ENCODE measurements around the gene TOR4A.
A peak's percentile ranks its signal among the peaks of the same experiment; 100 is the strongest.
"Not testable (repeated sequence)": the region's sequence is repeated elsewhere in the genome, so short reads cannot be mapped to it uniquely, and the experiment has no call there.

Gene TOR4A

DNA sequence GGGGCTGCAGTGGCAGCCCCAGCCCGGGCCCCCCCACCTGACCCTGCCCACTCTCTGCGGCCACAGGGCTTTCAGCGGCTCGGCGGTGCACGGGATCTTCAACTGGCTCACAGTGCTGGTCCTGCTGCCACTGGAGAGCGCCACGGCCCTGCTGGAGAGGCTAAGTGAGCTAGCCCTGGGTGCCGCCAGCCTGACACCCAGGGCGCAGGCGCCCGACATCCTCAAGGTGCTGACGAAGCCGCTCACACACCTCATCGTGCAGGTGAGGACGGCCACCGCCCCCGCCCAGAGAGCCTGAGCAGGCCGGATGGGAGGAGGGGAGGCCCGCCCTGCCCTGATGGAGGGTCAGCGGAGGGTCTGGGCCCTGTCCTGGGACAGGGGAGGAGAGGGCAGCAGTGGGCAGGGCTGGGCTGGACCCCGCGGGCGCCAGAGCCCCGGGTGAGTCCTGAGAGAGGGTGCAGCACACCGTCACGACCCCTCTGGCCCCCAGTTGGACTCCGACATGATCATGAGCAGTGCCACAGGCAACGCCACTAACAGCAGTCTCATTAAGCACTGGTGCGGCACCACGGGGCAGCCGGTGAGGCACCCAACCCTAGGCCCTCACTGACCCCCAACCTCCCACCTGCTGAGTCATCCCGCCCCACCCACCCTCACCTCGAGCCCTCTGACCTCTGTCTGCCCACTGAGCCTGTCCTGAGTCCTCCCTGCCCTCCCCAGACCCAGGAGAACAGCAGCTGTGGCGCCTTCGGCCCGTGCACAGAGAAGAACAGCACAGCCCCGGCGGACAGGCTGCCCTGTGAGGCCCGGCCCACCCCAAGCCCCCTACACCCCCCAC, 44.2 kb upstream of the TOR4A start:
- no peak overlapping the region for H3K27ac ChIP-seq (ENCODE audit: low read depth, low read length)
- no peaks in the 10 kb centered on the region for H3K36me3 ChIP-seq (ENCODE audit: insufficient read depth, low read length)
- no peaks in the 10 kb centered on the region for H3K27me3 ChIP-seq (ENCODE audit: insufficient read depth, low read length)
- peaks cover 6% of the 10 kb centered on the region for H3K4me1 ChIP-seq (ENCODE audit: insufficient read depth, low read length)
- 89% methylated on average over 40 of the region's 40 CpGs for WGBS
- no peak overlapping the region for H3K4me3 ChIP-seq (ENCODE audit: low read length)
- no peak overlapping the region; the same call in 1 of the 2 replicates for H3K9ac ChIP-seq (ENCODE audit: low read depth, low read length)
- H3K9me3 ChIP-seq (ENCODE audit: insufficient read depth, low read depth, low read length), result no peaks in the 10 kb centered on the region

DNA sequence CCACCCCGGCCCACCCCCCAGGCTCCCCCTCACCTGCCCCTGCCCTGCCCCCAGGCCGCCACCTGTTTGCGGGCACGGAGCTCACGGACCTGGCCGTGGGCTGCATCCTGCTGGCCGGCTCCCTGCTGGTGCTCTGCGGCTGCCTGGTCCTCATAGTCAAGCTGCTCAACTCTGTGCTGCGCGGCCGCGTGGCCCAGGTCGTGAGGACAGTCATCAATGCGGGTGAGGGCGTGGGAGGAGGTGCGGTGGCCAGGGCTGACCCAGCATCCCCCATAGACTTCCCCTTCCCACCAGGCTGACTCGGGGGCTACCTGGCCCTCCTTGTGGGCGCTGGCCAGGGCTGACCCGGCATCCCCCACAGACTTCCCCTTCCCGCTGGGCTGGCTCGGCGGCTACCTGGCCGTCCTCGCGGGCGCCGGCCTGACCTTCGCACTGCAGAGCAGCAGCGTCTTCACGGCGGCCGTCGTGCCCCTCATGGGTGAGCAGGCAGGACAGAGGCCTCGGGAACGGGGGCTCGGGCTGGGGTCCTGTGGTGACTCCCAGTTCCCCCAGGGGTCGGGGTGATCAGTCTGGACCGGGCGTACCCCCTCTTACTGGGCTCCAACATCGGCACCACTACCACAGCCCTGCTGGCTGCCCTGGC, 43.4 kb upstream of the TOR4A start:
- H3K9me3 ChIP-seq (ENCODE audit: insufficient read depth, low read depth, low read length), result no peaks in the 10 kb centered on the region
- H3K27me3 ChIP-seq (ENCODE audit: insufficient read depth, low read length), result no peaks in the 10 kb centered on the region
- H3K4me1 ChIP-seq (ENCODE audit: insufficient read depth, low read length), result peaks cover 6% of the 10 kb centered on the region
- WGBS, result 90% methylated on average over 39 of the region's 40 CpGs
- no peaks in the 10 kb centered on the region for H3K36me3 ChIP-seq (ENCODE audit: insufficient read depth, low read length)
- H3K27ac ChIP-seq (ENCODE audit: low read depth, low read length), result no peak overlapping the region
- H3K4me3 ChIP-seq (ENCODE audit: low read length), result no peak overlapping the region
- no peak overlapping the region for H3K9ac ChIP-seq (ENCODE audit: low read depth, low read length)

DNA sequence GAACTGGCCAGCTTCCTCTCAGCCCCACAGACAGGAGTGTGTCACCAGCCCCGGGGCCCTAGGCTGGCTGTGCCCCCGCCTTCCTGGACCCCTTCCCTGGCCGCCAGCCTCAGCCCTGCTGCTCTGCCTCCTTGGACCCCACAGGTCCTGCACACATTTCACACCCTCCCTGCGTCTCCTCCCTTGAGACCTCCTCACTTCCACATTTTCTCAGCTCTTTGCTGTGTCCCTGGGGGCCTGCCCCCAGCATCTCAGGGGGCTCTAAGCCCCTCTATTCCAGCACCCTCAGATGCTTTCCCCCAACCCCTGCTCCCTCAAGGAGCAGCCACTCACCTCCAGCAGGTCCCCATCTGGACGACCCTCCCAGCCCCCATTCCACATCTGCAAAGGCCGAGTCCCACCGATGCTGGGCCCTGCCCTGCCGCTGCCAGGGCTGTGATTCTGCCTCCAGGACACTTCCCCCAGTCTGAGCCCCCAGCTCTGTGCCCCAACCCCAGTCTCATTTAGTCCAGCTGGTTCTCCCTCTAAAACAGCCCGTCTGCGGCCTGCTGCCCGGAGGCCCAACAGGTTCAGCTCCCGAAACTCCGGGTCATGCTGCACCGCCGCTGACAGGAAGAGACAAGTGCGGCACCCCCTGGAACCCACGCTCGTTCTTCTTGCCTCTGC, 42.6 kb upstream of the TOR4A start:
- H3K9me3 ChIP-seq (ENCODE audit: insufficient read depth, low read depth, low read length), result no peaks in the 10 kb centered on the region
- 89% methylated on average over 17 of the region's 18 CpGs for WGBS
- no peak overlapping the region for H3K27ac ChIP-seq (ENCODE audit: low read depth, low read length)
- H3K9ac ChIP-seq (ENCODE audit: low read depth, low read length), result no peak overlapping the region
- no peak overlapping the region for H3K4me3 ChIP-seq (ENCODE audit: low read length)
- H3K4me1 ChIP-seq (ENCODE audit: insufficient read depth, low read length), result peaks cover 6% of the 10 kb centered on the region
- no peaks in the 10 kb centered on the region for H3K27me3 ChIP-seq (ENCODE audit: insufficient read depth, low read length)
- no peaks in the 10 kb centered on the region for H3K36me3 ChIP-seq (ENCODE audit: insufficient read depth, low read length)

DNA sequence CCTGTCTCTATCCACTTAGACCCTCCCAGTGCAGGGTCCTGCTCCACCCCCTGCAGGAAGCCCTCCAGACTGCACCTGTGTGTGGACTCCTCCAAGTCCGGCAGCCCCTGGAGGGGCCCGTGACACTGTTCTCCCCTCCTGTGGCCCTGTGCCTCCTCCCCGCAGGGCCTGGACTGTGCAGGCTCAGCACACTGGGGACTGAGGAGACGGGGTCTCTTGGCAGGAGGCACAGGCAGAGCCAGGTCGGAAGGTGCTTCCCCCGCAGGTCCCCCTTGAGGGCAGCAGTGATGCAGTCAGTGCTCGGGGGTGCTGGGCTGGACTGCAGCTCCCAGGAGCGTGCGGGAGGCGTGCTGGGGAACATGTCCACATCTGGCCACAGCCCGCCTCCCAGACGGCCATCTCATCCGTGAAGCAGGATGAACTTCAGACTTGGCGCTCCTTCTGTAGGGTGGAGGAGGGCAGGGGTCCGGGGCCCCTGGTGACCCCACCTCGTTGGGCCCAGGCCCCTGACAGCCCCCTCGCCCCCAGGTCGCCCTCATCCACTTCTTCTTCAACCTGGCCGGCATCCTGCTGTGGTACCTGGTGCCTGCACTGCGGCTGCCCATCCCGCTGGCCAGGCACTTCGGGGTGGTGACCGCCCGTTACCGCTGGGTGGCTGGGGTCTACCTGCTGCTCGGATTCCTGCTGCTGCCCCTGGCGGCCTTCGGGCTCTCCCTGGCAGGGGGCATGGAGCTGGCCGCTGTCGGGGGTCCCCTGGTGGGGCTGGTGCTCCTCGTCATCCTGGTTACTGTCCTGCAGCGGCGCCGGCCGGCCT, 41.9 kb upstream of the TOR4A start:
- peaks cover 6% of the 10 kb centered on the region for H3K4me1 ChIP-seq (ENCODE audit: insufficient read depth, low read length)
- no peak overlapping the region for H3K4me3 ChIP-seq (ENCODE audit: low read length)
- 84% methylated on average over 35 of the region's 35 CpGs for WGBS
- no peaks in the 10 kb centered on the region for H3K36me3 ChIP-seq (ENCODE audit: insufficient read depth, low read length)
- H3K27ac ChIP-seq (ENCODE audit: low read depth, low read length), result no peak overlapping the region
- H3K9ac ChIP-seq (ENCODE audit: low read depth, low read length), result no peak overlapping the region
- H3K27me3 ChIP-seq (ENCODE audit: insufficient read depth, low read length), result no peaks in the 10 kb centered on the region
- no peaks in the 10 kb centered on the region for H3K9me3 ChIP-seq (ENCODE audit: insufficient read depth, low read depth, low read length)

DNA sequence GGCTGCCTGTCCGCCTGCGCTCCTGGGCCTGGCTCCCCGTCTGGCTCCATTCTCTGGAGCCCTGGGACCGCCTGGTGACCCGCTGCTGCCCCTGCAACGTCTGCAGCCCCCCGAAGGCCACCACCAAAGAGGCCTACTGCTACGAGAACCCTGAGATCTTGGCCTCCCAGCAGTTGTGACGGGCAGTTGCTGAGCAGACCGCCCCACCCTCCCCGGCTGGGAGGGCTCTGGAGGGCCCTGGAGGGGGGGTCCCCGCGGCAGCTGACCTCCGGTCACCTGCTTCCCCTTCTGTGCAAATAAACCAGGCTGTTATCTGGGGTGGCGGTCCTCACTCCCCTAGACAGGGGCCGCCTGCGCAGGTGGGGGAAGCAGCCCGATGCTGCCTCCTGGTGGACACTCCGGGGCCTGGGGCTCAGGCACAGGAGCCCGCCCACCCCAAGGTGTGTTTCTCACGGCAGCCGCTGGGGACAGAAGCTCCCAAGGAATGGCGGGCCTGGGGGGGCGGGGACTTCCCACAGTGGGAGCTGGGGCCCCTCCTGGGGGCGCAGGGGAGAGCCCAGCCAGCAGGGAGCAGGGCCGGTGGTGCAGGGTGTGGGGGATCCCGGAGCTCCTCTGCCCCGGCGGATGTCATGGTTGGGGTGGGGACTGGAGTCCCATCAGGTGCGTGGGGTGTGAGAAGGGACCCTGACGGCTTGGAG, 41.1 kb upstream of the TOR4A start:
- H3K4me3 ChIP-seq (ENCODE audit: low read length), result no peak overlapping the region
- no peaks in the 10 kb centered on the region for H3K36me3 ChIP-seq (ENCODE audit: insufficient read depth, low read length)
- WGBS, result 32% methylated on average over 31 of the region's 31 CpGs
- H3K9ac ChIP-seq (ENCODE audit: low read depth, low read length), result no peak overlapping the region
- H3K4me1 ChIP-seq (ENCODE audit: insufficient read depth, low read length), result peaks cover 6% of the 10 kb centered on the region
- H3K27me3 ChIP-seq (ENCODE audit: insufficient read depth, low read length), result no peaks in the 10 kb centered on the region
- no peak overlapping the region for H3K27ac ChIP-seq (ENCODE audit: low read depth, low read length)
- H3K9me3 ChIP-seq (ENCODE audit: insufficient read depth, low read depth, low read length), result no peaks in the 10 kb centered on the region

DNA sequence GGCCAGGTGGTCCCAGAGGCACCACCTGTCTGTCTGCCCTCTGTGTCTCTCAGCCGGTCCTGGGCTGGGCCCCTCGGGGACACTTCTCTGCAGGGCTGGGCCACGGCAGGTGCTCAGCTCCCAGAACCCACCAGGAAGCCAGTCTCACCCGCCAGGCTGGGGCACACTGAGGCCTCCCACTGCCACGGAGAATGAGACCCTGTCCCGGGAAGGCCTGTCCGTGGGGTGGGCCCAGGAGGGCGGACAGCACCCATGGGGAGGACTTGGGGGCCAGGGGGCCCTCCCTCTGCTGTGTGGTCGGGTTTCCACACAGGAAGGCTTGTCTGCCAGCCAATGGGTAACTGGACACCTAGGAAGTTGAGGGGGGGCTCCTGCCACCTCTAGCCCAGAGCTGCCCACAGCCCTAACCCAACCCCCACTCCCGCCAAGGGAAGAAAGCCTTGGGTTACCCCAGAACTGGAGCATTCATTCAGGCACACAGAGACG, 40.5 kb upstream of the TOR4A start:
- no peaks in the 10 kb centered on the region for H3K27me3 ChIP-seq (ENCODE audit: insufficient read depth, low read length)
- peaks cover 2% of the 10 kb centered on the region for H3K36me3 ChIP-seq (ENCODE audit: insufficient read depth, low read length)
- H3K9ac ChIP-seq (ENCODE audit: low read depth, low read length), result no peak overlapping the region
- H3K4me1 ChIP-seq (ENCODE audit: insufficient read depth, low read length), result peaks cover 6% of the 10 kb centered on the region
- H3K4me3 ChIP-seq (ENCODE audit: low read length), result no peak overlapping the region
- H3K9me3 ChIP-seq (ENCODE audit: insufficient read depth, low read depth, low read length), result no peaks in the 10 kb centered on the region
- H3K27ac ChIP-seq (ENCODE audit: low read depth, low read length), result no peak overlapping the region
- WGBS, result 63% methylated on average over 11 of the region's 11 CpGs

DNA sequence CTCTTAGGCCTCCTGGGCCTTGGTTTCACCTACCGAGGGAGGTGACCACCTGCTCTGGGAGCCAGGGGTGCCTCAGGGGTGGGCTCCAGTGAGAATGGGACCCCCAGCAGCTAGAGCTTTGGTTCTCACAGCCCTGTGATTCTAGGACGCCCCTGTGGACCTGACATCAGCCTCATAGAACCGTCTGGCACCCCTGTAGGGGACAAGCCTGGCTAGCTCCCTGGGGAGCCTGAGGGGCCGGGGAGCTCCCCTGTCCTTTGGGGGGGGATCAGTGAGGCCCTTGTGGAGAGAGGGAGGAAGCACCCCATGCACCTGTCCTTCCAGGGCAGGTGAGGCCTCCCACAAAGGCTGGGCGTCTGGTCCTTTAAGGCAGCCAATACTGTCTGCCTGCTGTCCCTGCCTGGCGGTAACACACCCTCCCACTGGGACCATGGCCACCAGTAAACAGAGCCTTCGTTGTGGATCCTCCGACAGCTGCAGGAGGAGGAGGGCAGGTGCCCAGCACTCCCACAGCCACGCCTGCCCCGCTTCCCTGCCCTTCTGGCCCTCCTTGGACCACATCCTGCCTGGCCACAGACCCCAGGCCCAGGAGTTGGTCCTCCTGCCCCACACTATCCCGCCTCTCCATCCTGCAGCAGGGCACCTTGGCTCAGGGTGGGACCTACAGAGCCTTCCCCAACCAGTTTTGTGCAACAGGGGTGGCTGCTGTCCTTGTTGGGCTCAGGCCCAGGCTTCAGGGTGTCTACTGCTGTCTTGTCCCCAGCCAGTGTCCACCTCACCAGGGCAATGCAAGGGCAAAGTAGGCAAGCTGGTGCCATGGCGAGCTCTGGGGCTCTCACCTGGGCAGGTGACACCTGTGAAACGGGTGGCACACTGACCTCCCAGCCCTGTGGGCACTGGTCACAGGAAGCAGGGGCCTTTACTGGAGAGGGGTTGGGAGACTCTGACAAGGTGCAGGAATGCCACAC, 39.5 kb upstream of the TOR4A start:
- H3K27ac ChIP-seq (ENCODE audit: low read depth, low read length), result no peak overlapping the region
- H3K9ac ChIP-seq (ENCODE audit: low read depth, low read length), result no peak overlapping the region
- no peak overlapping the region for H3K4me3 ChIP-seq (ENCODE audit: low read length)
- WGBS, result 76% methylated on average over 13 of the region's 13 CpGs
- H3K27me3 ChIP-seq (ENCODE audit: insufficient read depth, low read length), result no peaks in the 10 kb centered on the region
- peaks cover 10% of the 10 kb centered on the region for H3K4me1 ChIP-seq (ENCODE audit: insufficient read depth, low read length)
- H3K36me3 ChIP-seq (ENCODE audit: insufficient read depth, low read length), result peaks cover 12% of the 10 kb centered on the region
- no peaks in the 10 kb centered on the region for H3K9me3 ChIP-seq (ENCODE audit: insufficient read depth, low read depth, low read length)

DNA sequence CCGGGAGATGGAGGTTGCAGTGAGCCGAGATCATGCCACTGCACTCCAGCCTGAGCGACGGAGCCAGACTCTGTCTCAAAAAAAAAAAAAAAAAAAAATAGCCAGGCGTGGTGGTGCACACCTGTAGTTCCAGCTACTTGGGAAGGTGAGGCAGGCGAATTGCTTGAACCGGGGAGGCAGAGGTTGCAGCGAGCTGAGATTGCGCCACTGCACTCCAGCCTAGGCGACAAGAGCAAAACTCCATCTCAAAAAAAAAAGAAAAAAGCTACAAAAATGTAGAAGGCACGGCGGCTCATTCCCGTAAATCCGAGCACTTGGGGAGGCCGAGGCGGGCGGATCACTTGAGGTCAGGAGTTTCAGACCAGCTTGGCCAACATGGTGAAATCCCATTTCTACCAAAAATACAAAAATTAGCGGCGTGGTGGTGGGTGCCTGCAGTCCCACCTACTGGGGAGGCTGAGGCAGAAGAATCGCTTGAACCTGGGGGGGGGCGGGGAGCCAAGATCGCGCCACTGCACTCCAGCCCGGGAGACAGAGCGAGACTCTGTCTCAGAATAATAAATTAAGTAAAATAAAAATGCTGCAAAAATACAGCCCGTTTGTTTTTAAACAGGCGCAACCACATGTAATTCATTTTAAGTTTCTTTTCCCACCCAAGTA, 37.9 kb upstream of the TOR4A start:
- WGBS, result 69% methylated on average over 23 of the region's 27 CpGs
- peak overlapping the region; percentile 83 for H3K4me3 ChIP-seq (ENCODE audit: low read length)
- H3K36me3 ChIP-seq (ENCODE audit: insufficient read depth, low read length), result peaks cover 22% of the 10 kb centered on the region
- not testable (repeated sequence) for H3K9me3 ChIP-seq (ENCODE audit: insufficient read depth, low read depth, low read length); H3K27me3 ChIP-seq (ENCODE audit: insufficient read depth, low read length)
- peak overlapping the region; percentile 89 for H3K9ac ChIP-seq (ENCODE audit: low read depth, low read length)
- H3K27ac ChIP-seq (ENCODE audit: low read depth, low read length), result peak overlapping the region; percentile 95
- H3K4me1 ChIP-seq (ENCODE audit: insufficient read depth, low read length), result peaks cover 20% of the 10 kb centered on the region

DNA sequence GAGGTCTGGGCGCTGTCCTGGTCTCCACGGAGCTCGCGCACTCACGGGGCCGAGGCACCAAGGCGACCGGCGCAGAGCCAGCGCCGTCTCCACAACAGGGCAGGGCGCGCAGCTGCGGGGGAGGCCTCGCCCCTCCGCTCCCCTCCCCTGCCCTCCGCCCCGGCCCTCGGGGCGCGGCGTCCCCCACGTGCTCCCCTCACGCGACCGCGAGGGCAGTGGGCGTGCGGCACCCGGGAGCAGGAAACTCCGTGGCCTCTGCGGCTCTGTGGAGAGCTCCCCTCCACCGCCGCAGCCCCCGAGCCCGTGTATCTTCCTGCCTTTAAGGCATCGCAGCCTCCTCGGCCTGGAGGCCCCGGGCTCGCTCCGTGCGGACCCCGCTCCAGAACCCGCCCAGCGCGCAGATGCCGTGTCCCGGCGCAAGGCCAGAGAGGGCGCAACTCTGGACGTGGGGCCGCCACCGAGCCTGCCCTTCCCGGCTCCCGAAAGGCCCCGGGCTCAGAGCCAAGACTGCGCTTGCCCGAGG, 37.1 kb upstream of the TOR4A start:
- H3K27me3 ChIP-seq (ENCODE audit: insufficient read depth, low read length), result no peaks in the 10 kb centered on the region
- peak overlapping the region; percentile 95 for H3K27ac ChIP-seq (ENCODE audit: low read depth, low read length)
- H3K9me3 ChIP-seq (ENCODE audit: insufficient read depth, low read depth, low read length), result no peaks in the 10 kb centered on the region
- peak overlapping the region; percentile 83 for H3K4me3 ChIP-seq (ENCODE audit: low read length)
- peaks cover 22% of the 10 kb centered on the region for H3K36me3 ChIP-seq (ENCODE audit: insufficient read depth, low read length)
- peaks cover 20% of the 10 kb centered on the region for H3K4me1 ChIP-seq (ENCODE audit: insufficient read depth, low read length)
- WGBS, result under 1% methylated on average over 58 of the region's 58 CpGs
- H3K9ac ChIP-seq (ENCODE audit: low read depth, low read length), result peak overlapping the region; percentile 89
